Brain pericyte (primary cell): Measurements from ENCODE around the gene PRRC2C.
"Not testable (repeated sequence)": the region's sequence is repeated elsewhere in the genome, so short reads cannot be mapped to it uniquely, and the experiment has no call there.

Experiments used
- DNase-seq: peaks from one replicate; pipeline ENCODE4 v3.0.0-alpha.2; 2012; ENCODE audit warnings: low read depth, low spot score

The PRRC2C gene

GRCh38 chr1:171485375-171486047 is at the start of gene PRRC2C:
Gene PRRC2C (plus strand): TSS chr1:171485530. CDS start chr1:171512089, 26,559 bp downstream.
- peak; percentile 92 for DNase-seq

GRCh38 chr1:171438441-171438840 is 46.9 kb upstream of the PRRC2C start:
- DNase-seq = peak; percentile 27

- DNase-seq = not testable (repeated sequence)
Measured at GRCh38 chr1:171440201-171440600, 45.1 kb upstream of the PRRC2C start.

DNA sequence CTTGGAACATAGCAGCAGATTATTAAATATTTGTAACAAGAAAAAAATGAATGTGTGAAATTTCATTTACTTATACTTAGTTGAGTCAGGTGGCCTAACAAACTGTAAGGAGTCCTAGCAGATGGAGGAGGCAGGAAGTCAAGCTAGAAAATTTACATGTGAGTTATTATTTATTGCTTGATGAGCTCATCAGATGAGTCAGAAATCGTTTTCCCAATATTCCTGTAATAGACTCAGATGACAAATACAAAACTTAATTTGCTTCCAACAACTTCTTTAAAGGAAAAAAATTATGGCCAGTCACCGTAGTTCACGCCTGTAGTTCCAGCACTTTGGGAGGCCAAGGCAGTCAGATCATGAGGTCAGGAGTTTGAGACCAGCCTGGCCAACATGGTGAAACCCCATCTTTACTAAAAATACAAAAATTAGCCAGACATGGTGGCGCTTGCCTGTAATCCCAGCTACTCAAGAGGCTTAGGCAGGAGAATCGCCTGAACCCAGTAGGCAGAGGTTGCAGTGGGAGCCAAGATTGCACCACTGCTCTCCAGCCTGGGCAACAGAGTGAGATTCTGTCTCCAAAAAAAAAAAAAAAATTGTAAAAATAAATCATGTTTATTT is 43.9 kb upstream of the PRRC2C start:
- DNase-seq = not testable (repeated sequence)

- DNase-seq = no peak
Measured at GRCh38 chr1:171446386-171446785, 38.9 kb upstream of the PRRC2C start.

GRCh38 chr1:171455967-171456366 is 29.4 kb upstream of the PRRC2C start:
- no peak for DNase-seq

- no peak for DNase-seq
Measured at GRCh38 chr1:171457412-171457811, 27.9 kb upstream of the PRRC2C start.

DNA sequence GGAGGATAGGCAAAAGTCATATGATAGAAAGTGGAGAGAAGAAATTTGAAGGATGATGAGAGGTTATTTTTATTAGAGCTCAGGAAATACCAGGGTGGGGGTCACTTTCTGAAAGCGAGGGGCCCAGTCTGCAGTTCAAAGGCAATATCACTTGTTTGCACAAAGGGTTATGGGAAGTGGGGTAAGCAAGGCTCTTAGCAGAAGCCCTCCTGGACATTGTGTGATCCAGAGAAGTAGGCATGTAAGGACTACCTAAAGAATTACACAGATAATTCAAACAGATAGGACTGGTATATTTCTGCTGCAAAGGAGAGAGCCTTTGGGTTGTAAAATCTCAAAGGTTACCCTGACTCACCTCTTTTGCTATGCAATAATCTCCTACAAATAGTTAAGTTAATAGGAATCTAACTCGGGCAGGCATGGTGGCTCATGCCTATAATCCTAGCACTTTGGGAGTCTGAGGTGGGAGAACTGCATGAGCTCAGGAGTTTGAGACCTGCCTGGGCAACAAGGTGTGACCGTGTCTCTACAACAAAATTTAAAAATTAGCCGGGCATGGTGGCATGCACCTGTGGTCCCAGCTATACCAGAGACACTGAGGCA is 25.2 kb upstream of the PRRC2C start:
- DNase-seq = no peak

GRCh38 chr1:171467626-171468025 is 17.7 kb upstream of the PRRC2C start:
- DNase-seq = no peak

- DNase-seq = no peak
Measured at GRCh38 chr1:171468120-171468750, 17.1 kb upstream of the PRRC2C start.

DNA sequence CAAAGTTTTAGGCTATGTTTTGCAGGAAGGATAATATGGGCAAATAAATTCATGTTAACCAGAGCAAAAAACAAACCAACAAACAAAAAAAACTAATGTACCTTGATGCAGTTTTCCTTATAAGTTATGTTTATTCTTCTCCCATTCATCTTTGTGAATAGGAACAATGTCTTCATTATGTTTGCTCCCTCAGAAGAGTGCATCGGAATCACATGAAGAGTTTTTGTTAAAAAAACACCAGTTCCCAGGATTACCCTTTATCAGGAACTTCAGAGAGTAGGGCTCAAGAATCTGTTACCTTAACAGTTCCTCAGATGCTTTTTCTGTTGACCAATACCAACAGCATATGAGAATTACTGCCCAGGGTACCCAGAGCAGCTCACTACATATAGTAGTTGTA is 14.6 kb upstream of the PRRC2C start:
- no peak for DNase-seq

DNA sequence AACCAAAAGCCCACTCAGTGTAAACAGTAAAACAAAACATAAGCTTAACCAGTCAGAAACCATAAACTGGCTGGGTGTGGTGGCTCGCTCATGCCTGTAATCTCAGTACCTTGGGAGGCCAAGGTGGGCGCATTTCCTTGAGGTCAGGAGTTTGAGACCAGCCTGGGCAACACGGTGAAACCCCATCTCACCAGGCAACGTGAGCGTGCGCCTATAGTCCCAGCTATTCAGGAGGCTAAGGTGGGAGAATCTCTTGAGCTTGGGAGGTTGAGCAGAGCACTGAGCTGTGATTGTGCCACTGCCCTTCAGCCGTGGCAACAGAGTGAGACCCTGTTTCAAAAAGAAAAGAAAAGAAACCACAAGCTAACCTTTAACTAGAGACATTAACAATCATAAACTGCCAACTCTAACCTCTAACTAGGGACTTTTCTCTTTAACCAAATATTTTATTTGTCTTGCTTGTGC is 13.1 kb upstream of the PRRC2C start:
- DNase-seq = no peak

- no peak for DNase-seq
Measured at GRCh38 chr1:171476829-171477228, 8.5 kb upstream of the PRRC2C start.

GRCh38 chr1:171477804-171478203 is 7.5 kb upstream of the PRRC2C start:
- no peak for DNase-seq

DNA sequence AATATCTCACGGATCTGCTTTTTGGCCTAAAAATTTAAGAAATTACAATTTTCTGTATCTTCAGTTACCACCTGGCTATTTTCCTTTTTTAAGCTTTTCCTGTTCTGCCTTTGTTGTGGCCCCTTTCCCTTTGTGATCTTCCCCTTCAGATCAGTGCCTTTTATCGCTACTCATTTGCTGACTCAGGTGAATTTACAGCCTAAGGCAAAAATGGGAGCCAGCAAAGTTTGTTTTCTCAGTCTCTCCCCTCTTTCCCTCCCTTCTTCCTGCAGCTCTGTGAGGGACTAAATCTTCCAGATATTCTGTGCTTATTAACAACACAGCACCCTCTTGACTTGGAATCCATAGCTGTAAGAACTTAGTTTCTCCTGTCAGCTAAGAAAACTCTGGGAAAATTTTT is 5.3 kb upstream of the PRRC2C start:
- no peak for DNase-seq

DNA sequence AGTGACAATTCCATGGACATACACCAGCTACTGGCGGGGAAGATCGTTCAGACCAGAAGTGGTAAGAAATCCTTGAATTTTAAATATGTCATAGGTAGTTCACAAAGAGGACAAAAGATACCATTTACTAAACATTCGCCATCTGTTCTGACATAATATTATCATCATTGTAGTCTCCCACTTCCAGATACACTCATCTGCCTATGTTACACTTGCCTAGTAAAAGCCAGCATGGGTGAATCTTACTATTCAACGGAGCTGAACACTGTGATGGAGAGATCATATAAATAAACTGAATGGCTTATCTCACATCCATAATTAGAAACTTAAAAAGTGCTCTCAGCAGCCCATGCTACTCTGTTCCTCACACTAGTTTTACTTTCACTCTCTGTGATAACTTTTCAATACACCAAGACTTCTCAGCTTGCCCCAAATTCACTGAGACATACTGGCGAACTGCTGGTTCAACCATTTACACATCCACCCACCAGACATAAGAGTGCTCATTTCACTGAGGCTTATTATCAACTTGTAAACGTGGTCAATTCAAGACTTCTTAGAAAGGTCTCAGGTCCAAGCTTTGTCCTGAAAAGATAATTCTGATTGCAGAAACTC is 463 bp upstream of the PRRC2C start:
- DNase-seq = no peak

DNA sequence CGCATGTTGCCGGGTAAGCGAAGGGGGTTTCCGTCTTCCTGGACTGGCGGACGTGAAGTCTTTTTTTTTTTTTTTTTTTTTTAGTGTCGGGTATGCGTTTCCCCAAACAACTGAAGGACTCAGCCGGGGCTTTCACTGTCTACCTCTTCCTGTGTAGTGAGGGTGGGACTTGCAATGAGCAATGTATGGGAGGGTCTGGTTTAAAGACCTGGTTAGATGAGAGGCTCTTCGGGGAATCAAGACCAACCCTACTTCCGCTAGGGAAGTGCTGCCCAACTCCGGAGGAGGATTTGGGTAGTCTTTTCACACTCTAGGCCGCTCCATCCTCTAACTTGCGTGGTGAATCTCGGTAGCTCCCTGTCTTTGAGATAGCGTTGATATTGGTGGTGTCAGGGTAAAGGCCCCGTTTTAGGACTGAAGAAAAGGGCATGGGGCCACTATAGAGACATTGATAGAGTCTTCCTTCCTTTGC is 754 bp downstream of the PRRC2C start:
- peak; percentile 27 for DNase-seq

DNA sequence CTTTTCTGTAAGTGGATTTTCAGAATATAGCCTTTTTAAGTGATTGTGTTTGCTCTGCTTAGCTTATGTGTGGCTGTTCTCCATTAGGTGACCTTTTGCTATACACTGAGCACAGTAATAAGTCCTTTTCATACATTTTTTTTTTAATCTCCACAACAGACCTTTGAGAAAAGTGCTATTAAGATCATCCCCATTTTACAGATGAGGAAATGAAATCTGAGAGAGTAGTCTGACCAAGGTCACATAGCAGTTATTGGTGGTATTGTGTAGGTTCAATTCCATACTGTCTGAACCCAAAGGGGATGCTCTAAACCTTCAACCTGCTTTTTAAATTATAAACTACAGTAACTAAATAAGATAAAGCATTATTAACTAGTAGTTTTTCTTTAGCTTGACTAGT is 1.7 kb downstream of the PRRC2C start:
- DNase-seq = no peak

DNA sequence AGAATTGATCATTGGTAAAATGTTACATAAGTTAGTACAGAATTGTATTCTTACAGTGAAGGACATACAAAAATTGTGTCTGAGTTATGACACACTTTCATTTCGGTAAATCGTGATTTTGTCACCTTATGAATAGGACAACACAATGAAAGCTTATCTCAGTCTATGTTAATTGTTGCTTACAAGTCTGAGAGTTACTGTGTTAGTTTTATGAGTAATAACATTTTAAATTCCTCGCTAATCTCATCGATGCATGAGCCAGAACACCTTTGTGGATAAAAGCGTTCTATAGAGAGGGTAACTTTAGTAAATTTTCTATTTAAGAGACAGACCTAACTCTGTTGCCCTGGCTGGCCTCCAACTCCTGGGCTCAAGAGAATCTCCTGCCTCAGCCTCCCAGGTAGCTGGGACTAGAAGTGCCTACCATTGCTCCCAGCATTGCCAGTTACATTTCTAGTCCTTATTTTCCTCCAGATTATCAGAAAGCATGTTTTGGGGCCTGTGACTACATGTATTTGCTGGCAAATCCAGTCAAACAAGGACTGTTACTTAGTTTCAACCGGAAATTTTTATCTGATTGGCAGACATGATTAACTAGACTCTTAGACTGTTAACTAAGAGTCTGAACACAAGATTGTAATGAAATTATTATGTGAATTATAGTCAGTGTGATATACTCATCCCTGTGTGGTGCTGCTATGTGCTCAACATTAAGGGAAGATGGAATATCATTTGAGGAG is 3.0 kb downstream of the PRRC2C start:
- no peak for DNase-seq

DNA sequence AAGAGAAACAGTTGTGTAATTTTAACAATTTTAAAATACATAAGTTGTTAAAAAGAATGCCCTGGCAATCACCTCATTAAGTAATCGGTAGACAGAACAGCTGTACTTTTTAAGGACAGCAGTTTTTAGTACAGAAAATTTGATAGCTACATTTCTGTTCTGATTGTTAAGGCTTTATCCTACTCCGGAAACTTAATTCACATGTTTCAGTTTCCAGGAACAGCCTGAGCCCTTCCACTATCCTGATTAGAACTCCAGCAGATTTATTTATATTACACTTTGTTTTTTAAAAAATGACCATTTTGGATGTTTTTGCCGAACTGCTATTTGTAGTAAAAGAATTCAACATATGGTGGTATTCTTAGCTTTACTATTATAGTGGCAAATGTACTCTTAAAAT is 8.7 kb downstream of the PRRC2C start:
- DNase-seq = no peak

GRCh38 chr1:171495444-171495843 is 10.1 kb downstream of the PRRC2C start:
- no peak for DNase-seq
